CD4-positive, alpha-beta memory T cell (primary cell): Measurements from ENCODE around the gene CAPN10. TPM values are rescaled to one million over a fixed set of nuclear protein-coding genes. Genes with fewer than 3 reads are reported as not detected.
A peak's percentile ranks its signal among the peaks of the same experiment; 100 is the strongest.

ENCODE experiments used
- CTCF ChIA-PET: fragments of 350-600 bp; sonication (Branson Sonifier 250); formaldehyde crosslinking; loops from one replicate; lab custom pipeline; 2021; ENCODE audit warnings: inconsistent platforms; ENCODE audit not compliant: partially characterized antibody; lab: Charles Lee
- POLR2A ChIA-PET: fragments of 350-600 bp; sonication (Branson Sonifier 250); formaldehyde crosslinking; loops from one replicate; lab custom pipeline; 2021; ENCODE audit not compliant: partially characterized antibody; lab: Charles Lee
- DNase-seq, 5 donors: peaks; one replicate each; pipeline versions ENCODE4 v3.0.0 to v3.0.0-alpha.2; 2020 to 2022; ENCODE audit warnings: mixed read lengths in 1 of 5
- H3K27ac ChIP-seq: one replicate; pipeline ENCODE4 v1.7.0; 2013; ENCODE audit warnings: low read depth, low read length
- H3K27me3 ChIP-seq: 2 replicates; pipeline ENCODE4 v1.7.0; 2013; ENCODE audit warnings: mild to moderate bottlenecking, low read length, moderate library complexity; ENCODE audit not compliant: insufficient read depth
- H3K36me3 ChIP-seq: 2 replicates; pipeline ENCODE4 v1.7.0; 2013; ENCODE audit warnings: mild to moderate bottlenecking, low read length, moderate library complexity; ENCODE audit not compliant: insufficient read depth
- H3K4me1 ChIP-seq: 2 replicates; pipeline ENCODE4 v1.7.0; 2013; ENCODE audit warnings: mild to moderate bottlenecking, low read length, moderate library complexity; ENCODE audit not compliant: insufficient read depth
- H3K4me3 ChIP-seq, 2 donors: one replicate each; pipeline ENCODE4 v1.7.0; 2013; ENCODE audit warnings: low read length in 2 of 2, mild to moderate bottlenecking in 1 of 2
- H3K9me3 ChIP-seq, 2 donors: one replicate each; pipeline ENCODE4 v1.7.0; 2013; ENCODE audit warnings: low read length in 2 of 2, control low read depth in 1 of 2; ENCODE audit not compliant: control insufficient read depth in 1 of 2
- H3K27ac Mint-ChIP-seq, 7 donors: one replicate each; pipeline ENCODE4 v1.8.0; 2020 to 2021; ENCODE audit warnings: mixed read lengths in 7 of 7, mild to moderate bottlenecking in 6 of 7, inconsistent platforms in 3 of 7, moderate library complexity in 3 of 7
- H3K27me3 Mint-ChIP-seq, 2 donors: one replicate each; pipeline ENCODE4 v1.8.0; 2020 to 2021; ENCODE audit warnings: mixed read lengths in 2 of 2
- H3K36me3 Mint-ChIP-seq, 2 donors: one replicate each; pipeline ENCODE4 v1.8.0; 2020 to 2021; ENCODE audit warnings: mixed read lengths in 2 of 2, inconsistent platforms in 1 of 2, mild to moderate bottlenecking in 1 of 2
- H3K4me1 Mint-ChIP-seq, 4 donors: one replicate each; pipeline ENCODE4 v1.8.0; 2020 to 2021; ENCODE audit warnings: mixed read lengths in 4 of 4, mild to moderate bottlenecking in 1 of 4
- H3K4me3 Mint-ChIP-seq, 8 donors: one replicate each; pipeline ENCODE4 v1.8.0; 2020 to 2021; ENCODE audit warnings: mixed read lengths in 8 of 8, mild to moderate bottlenecking in 7 of 8, moderate library complexity in 6 of 8, inconsistent platforms in 3 of 8
- H3K9me3 Mint-ChIP-seq, 8 donors: one replicate each; pipeline ENCODE4 v1.8.0; 2020 to 2021; ENCODE audit warnings: mixed read lengths in 8 of 8, mild to moderate bottlenecking in 5 of 8, inconsistent platforms in 3 of 8, moderate library complexity in 1 of 8
- intact Hi-C: fragments of 100-400 bp; cut with micrococcal nuclease; formaldehyde crosslinking; loops from one replicate; pipeline ENCODE4 v1.15.1; 2023
- polyA plus RNA-seq, 2 donors: library from polyadenylated mRNA; unstranded; fragments of 300-500 nt; fragmentation: Illumina TruSeq; gene quantifications; one replicate each; pipeline ENCODE4 v1.2.3, GENCODE V29; 2021
- total RNA-seq, 2 experiments: library from RNA; stranded (reverse); gene quantifications; one replicate each; pipeline ENCODE4 v1.2.3, GENCODE V29; 2021

CAPN10 gene
- total and polyA plus RNA-seq, 4 experiments from 2014 or later: 9.9 to 83.0 (median 49.7) TPM

- ChIA-PET POLR2A (interaction anchor here (1.1 to 12.6 kb wide), 2 partner anchors 19 to 32 kb away, joined by 4 to 249 read pairs; partner anchors contain the start of genes CAPN10 and RNPEPL1), CTCF (interaction anchor here (3.0 to 5.2 kb wide), 3 partner anchors 12 to 26 kb away, joined by 15 to 23 read pairs (median 19); no protein-coding TSS in a partner anchor)
- Histone ChIP-seq H3K4me3 (no peak overlapping the region), H3K27ac (no peak overlapping the region), H3K4me1 (peaks cover 30% of the 10 kb centered on the region), H3K27me3 (no peaks in the 10 kb centered on the region), H3K36me3 (peaks cover 27% of the 10 kb centered on the region), H3K9me3 (no peaks in the 10 kb centered on the region)
- no peak for DNase-seq
- H3K9me3 Mint-ChIP-seq: peaks cover 0 to 5% (median 0%) of the 10 kb centered on the region in 8 donors
- peaks cover 13 to 34% (median 19%) of the 10 kb centered on the region in 4 donors for H3K4me1 Mint-ChIP-seq
- no peaks in the 10 kb centered on the region for H3K27me3 Mint-ChIP-seq
- H3K27ac Mint-ChIP-seq: no peak overlapping the region
- intact Hi-C loops: no loop called here
- H3K4me3 Mint-ChIP-seq: no peak overlapping the region
- H3K36me3 Mint-ChIP-seq: peaks cover 21 to 40% of the 10 kb centered on the region in 2 donors
These were observed 32.5 kb upstream of the CAPN10 start for GRCh38 chr2:240553956-240554480.

GRCh38 chr2:240554767-240555493 is 31.6 kb upstream of the CAPN10 start:
- H3K27me3 Mint-ChIP-seq: no peaks in the 10 kb centered on the region
- peaks cover 20 to 43% (median 27%) of the 10 kb centered on the region in 4 donors for H3K4me1 Mint-ChIP-seq
- CTCF ChIA-PET: interaction anchor here (3.0 to 5.2 kb wide), 3 partner anchors 11 to 31 kb away, joined by 19 to 26 read pairs (median 23); partner anchors contain the start of gene CAPN10
- POLR2A ChIA-PET: interaction anchor here (1.1 to 12.6 kb wide), 2 partner anchors 18 to 31 kb away, joined by 4 to 249 read pairs; partner anchors contain the start of genes CAPN10 and RNPEPL1
- Histone ChIP-seq H3K9me3 (no peaks in the 10 kb centered on the region), H3K27me3 (no peaks in the 10 kb centered on the region), H3K4me3 (no peak overlapping the region), H3K36me3 (peaks cover 27% of the 10 kb centered on the region), H3K27ac (no peak overlapping the region), H3K4me1 (peaks cover 39% of the 10 kb centered on the region)
- peaks cover 21 to 44% of the 10 kb centered on the region in 2 donors for H3K36me3 Mint-ChIP-seq
- peak overlapping the region in 1 of 7 donors; percentile 60 for H3K27ac Mint-ChIP-seq
- peaks cover 0 to 5% (median 0%) of the 10 kb centered on the region in 8 donors for H3K9me3 Mint-ChIP-seq
- peak overlapping the region in 2 of 8 donors; percentile 39 to 51 for H3K4me3 Mint-ChIP-seq
- intact Hi-C loops: no loop called here
- no peak for DNase-seq

GRCh38 chr2:240555541-240556250 is 30.8 kb upstream of the CAPN10 start:
- Mint-ChIP-seq H3K27me3 (no peaks in the 10 kb centered on the region), H3K9me3 (peaks cover 0 to 4% (median 0%) of the 10 kb centered on the region in 8 donors), H3K27ac (peak overlapping the region in 1 of 7 donors; percentile 60), H3K4me3 (peak overlapping the region in 2 of 8 donors; percentile 39 to 51), H3K36me3 (peaks cover 19 to 41% of the 10 kb centered on the region in 2 donors), H3K4me1 (peaks cover 21 to 44% (median 28%) of the 10 kb centered on the region in 4 donors)
- Histone ChIP-seq H3K4me3 (no peak overlapping the region), H3K27me3 (no peaks in the 10 kb centered on the region), H3K27ac (no peak overlapping the region), H3K4me1 (peaks cover 39% of the 10 kb centered on the region), H3K36me3 (peaks cover 27% of the 10 kb centered on the region), H3K9me3 (no peaks in the 10 kb centered on the region)
- DNase-seq: no peak
- ChIA-PET CTCF (interaction anchor here (1.4 to 5.2 kb wide), 4 partner anchors 10 to 41 kb away, joined by 3 to 26 read pairs (median 21); partner anchors contain the start of gene CAPN10), POLR2A (interaction anchor here (12.6 kb wide), 1 partner anchor 17 kb away, joined by 249 read pairs; the partner anchor contains the start of gene RNPEPL1)
- intact Hi-C loops: loop anchor here (1.0 kb wide), 1 partner anchor 11 kb away; no protein-coding TSS in a partner anchor

GRCh38 chr2:240556553-240557100 is 29.9 kb upstream of the CAPN10 start:
- H3K27ac Mint-ChIP-seq: peak overlapping the region in 6 of 7 donors; percentile 4 to 83 (median 37)
- no peaks in the 10 kb centered on the region for H3K27me3 ChIP-seq
- peaks cover 23% of the 10 kb centered on the region for H3K36me3 ChIP-seq
- no peak overlapping the region for H3K4me3 ChIP-seq
- H3K9me3 ChIP-seq: no peaks in the 10 kb centered on the region
- H3K9me3 Mint-ChIP-seq: peaks cover 0 to 3% (median 0%) of the 10 kb centered on the region in 8 donors
- H3K4me1 Mint-ChIP-seq: peaks cover 24 to 51% (median 35%) of the 10 kb centered on the region in 4 donors
- CTCF ChIA-PET: interaction anchor here (0.7 to 5.2 kb wide), 6 partner anchors 10 to 284 kb away, joined by 3 to 26 read pairs (median 11); partner anchors contain the start of gene CAPN10
- peaks cover 44% of the 10 kb centered on the region for H3K4me1 ChIP-seq
- peak; percentile 68 to 77 (median 73) for DNase-seq
- H3K4me3 Mint-ChIP-seq: peak overlapping the region; percentile 47 to 74 (median 53)
- POLR2A ChIA-PET: interaction anchor here (0.6 to 12.6 kb wide), 3 partner anchors 16 to 1093 kb away, joined by 4 to 249 read pairs (median 13); partner anchors contain the start of genes CAPN10 and RNPEPL1
- H3K27ac ChIP-seq: no peak overlapping the region
- H3K27me3 Mint-ChIP-seq: no peaks in the 10 kb centered on the region
- intact Hi-C loops: loop anchor here (1.0 kb wide), 1 partner anchor 10 kb away; no protein-coding TSS in a partner anchor
- peaks cover 14 to 39% of the 10 kb centered on the region in 2 donors for H3K36me3 Mint-ChIP-seq

- Mint-ChIP-seq H3K9me3 (peaks cover 0 to 3% (median 0%) of the 10 kb centered on the region in 8 donors), H3K27me3 (no peaks in the 10 kb centered on the region), H3K27ac (peak overlapping the region in 3 of 7 donors; percentile 32 to 83 (median 42)), H3K36me3 (peaks cover 10 to 35% of the 10 kb centered on the region in 2 donors), H3K4me3 (peak overlapping the region; percentile 47 to 74 (median 53)), H3K4me1 (peaks cover 26 to 53% (median 40%) of the 10 kb centered on the region in 4 donors)
- Histone ChIP-seq H3K27ac (no peak overlapping the region), H3K27me3 (no peaks in the 10 kb centered on the region), H3K4me1 (peaks cover 50% of the 10 kb centered on the region), H3K4me3 (no peak overlapping the region), H3K36me3 (peaks cover 18% of the 10 kb centered on the region), H3K9me3 (no peaks in the 10 kb centered on the region)
- ChIA-PET CTCF (interaction anchor here (1.1 to 5.2 kb wide), 7 partner anchors 9 to 64 kb away, joined by 3 to 26 read pairs (median 9); partner anchors contain the start of gene CAPN10), POLR2A (interaction anchor here (0.6 to 12.6 kb wide), 3 partner anchors 16 to 1093 kb away, joined by 4 to 249 read pairs (median 13); partner anchors contain the start of genes CAPN10 and RNPEPL1)
- intact Hi-C loops: no loop called here
- DNase-seq: no peak
These were observed 29.3 kb upstream of the CAPN10 start for GRCh38 chr2:240557101-240557751.
